Inflammatory macrophage treated with lipopolysaccharide for 4 hours (primary cell): ENCODE data around the gene PDK4.
A peak's percentile ranks its signal among the peaks of the same experiment; 100 is the strongest.
"Not testable (repeated sequence)": the region's sequence is repeated elsewhere in the genome, so short reads cannot be mapped to it uniquely, and the experiment has no call there.

Experiments
- DNase-seq: peaks from one replicate; pipeline ENCODE4 v3.0.0-alpha.2; 2020

Gene PDK4

GRCh38 chr7:95596198-95597063 is at the start of gene PDK4:
Gene PDK4, minus strand, starts transcription at chr7:95596516. Its CDS starts 223 bp downstream, at chr7:95596293.
- DNase-seq, result peak; percentile 71

DNA sequence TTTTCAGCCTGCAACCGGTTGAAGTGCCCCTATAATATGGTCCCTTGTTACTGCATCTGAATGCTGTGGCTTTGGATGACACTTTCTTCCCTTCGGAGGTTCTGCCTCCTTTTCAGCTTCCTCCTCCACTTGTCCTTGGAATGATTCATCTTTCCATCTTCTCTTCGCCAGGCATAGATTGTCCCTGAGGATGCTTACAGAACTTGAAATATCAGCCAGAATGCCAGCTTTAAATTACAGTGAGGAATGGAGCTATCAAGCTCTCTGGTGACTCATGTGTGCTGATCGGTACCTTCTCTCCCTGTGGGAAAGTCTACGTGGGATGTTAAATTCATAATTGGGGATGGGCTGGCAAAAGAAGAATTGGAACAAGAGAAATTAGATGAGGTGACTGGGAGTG is 45.9 kb upstream of the PDK4 start:
- no peak for DNase-seq

DNA sequence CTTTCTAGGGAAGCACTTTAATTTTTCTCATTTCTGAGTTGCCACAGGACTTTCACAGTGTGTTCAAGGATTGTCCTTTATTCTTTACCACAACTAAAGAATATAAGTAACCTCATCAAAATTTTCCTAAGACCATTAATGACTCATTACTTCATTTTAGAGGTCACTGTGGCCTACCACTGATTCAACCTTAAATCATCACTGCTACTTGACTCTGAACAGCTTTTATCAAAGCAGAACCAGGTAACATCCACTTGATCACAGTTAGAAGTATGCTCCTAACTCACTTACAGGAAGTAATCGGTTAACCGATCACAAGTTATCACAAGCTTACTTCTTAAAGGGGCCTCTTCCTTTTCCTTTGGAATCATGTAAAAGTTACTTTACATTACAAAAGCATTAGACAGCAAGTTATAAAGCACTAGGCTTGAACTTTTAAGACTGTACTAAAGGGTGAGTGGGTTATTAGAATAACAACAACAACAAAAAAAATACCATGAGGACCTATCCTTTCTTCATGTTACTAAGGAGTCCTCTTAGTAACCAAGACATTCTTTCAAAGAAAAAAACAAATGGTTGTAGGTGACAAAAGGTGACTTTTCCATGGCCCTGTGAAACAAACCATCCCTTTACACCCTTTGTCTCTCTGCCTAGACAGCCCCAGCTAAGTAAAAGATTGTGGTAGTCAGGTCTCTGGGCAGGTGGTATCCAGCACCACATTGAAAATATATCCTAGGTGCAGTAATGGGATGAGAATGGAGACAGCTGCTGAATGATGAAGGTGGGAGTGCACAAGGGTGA is 40.0 kb upstream of the PDK4 start:
- peak; percentile 0 for DNase-seq

- DNase-seq, result no peak
Observed at GRCh38 chr7:95632609-95633008, 36.3 kb upstream of the PDK4 start.

DNA sequence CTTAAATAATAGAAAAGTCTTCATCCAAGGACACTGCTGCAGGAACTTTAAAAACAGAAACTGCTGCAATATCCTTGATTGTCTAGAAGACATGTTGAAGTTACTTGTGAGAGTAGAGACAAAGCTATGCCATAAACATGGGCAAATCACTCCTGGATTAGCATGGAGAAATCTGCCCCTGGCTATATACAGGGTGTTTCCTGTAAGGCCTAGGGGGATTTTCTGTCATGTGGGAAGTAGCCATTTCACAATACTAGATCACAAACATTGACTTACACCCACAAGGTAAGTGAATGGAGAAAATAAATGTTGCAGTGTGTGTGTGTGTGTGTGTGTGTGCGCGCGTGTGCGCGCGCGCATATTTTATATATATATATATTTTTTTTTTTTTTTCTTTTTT is 35.2 kb upstream of the PDK4 start:
- peak; percentile 23 for DNase-seq

DNA sequence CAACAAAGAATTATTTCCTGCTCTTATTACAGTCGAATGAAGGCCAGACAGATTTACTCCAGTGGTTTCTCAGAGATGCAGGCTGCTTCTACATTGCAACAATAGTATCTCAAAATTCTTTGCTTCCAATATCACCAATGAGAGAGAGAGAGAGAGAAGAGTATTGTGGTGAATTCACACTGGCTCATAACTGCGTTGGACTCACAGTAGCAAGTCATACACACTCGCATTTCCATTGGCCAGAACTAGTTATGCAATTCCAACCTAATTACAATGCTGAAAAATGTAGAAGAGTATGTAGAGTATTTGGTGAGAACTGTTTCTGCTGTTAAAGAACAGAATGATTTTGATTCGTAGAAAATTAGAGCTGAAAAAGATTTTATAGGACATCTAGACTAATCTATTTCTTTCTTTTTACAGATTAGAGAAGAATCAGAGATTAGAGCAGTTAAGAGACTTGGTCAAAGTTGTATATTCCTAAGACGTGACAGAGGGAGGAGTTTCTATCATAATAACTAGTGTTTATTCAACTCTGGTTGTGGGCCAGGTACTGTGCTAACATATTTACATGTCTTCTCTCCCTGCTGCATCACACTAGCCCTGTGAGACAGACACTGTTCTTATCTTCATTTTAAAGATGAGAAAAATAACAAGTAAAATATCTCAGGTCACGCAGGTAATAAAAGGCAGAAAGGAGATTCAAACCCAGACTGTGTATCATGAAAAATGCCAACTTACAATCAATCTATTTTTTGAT is 34.6 kb upstream of the PDK4 start:
- DNase-seq, result no peak

DNA sequence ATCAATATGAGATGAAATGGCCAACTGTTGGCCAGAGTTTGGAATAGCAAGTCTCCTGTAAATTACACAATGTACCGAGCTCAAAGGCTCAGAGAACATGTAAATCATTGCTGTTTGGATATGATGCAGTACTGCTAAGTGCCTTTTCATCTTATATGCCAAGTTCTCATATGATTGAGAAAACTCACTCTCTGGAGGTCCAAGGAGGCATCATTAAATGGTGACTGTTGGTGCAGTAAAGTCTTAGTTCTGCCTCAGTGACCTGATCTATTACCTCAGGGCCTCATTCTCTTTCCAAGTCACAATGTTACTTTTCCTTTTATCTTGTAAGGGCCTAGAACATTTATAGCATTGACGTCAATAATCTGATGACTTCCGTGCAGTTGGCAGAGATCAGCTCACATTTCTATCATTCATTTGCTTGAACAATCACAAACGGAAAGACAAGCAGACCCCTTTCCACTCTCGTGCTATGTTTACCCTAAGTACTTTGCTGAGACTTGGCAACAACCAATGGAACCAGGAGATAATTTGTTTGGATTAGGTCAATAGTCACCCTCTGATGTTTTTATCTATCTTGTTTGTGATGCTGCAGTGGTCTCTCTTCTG is 32.6 kb upstream of the PDK4 start:
- DNase-seq, result no peak

DNA sequence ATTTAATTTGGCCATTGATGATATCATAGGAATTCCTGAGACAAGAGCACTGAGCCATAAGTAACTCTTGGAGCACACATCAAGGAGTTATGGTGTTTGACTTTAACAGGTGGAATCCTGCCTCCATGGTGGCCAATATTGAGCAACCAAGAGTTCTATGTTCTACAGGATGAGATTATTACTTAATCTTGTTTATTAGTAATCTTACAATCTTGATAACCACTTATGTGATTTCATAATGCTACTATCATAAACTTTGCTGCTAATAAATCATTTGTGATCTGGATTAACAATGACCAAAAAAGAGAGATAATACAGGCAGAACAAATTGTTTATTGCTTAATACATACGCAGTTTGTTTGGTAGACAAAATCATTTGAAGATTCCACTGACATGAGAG is 27.5 kb upstream of the PDK4 start:
- no peak for DNase-seq

GRCh38 chr7:95622859-95623258 is 26.5 kb upstream of the PDK4 start:
- DNase-seq, result no peak

- no peak for DNase-seq
Observed at GRCh38 chr7:95622001-95622549, 25.8 kb upstream of the PDK4 start.

DNA sequence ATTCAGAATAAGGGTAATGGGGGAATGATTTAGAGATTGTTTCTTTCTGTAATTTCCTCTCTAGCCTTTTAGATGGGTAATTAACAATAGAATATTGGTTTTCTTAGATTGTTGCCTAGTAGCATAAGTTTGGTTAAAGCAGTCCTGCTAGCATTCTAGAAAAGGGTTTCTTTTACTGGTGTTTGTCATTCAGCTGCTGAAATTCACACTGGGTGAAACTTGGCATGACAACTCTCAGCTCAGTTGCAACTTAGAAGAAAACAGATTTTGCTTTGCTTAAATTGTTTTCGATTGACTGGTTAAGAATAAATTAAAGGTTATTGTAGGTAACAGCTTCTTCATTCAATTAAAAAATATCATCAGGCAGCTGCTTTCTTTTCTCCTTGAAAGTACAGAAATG is 25.1 kb upstream of the PDK4 start:
- DNase-seq, result no peak

DNA sequence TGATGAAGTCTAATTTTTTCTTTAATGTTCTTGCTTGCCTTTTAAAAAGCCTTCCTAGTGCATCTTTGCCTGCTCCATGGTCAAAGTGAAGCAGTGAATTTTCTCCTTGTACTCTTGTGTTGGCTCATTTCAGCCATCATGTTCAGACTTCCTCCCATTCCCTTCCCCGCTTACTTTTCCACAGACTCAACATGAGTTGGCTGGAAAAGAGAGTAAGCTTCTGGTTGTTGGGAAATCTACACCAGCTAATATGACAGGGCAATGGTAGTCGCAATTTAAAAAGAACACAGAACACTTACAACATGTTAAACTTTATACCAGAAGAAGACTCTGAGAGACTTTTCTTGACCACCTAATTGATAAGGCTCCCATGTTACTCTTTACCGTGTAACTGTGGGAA is 24.3 kb upstream of the PDK4 start:
- no peak for DNase-seq

DNA sequence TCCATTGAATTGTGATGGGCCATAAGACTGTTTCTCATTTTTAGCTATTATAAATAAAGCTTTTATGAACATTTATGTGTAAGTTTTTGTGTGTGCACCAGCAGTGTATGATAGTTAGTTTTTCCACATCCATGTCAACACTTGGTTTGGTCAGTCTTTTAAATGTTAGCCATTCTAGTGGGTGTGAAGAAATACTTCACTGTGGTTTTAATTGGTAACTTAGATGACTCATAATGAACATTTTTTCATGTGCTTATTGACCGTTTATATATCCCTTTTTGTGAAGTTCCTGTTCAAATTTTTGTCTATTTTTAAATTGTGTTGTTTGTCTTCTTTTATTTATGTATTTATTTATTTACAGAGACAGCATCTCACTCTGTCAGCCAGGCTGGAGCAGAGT is 23.6 kb upstream of the PDK4 start:
- peak; percentile 37 for DNase-seq

- no peak for DNase-seq
Observed at GRCh38 chr7:95619517-95619916, 23.2 kb upstream of the PDK4 start.

DNA sequence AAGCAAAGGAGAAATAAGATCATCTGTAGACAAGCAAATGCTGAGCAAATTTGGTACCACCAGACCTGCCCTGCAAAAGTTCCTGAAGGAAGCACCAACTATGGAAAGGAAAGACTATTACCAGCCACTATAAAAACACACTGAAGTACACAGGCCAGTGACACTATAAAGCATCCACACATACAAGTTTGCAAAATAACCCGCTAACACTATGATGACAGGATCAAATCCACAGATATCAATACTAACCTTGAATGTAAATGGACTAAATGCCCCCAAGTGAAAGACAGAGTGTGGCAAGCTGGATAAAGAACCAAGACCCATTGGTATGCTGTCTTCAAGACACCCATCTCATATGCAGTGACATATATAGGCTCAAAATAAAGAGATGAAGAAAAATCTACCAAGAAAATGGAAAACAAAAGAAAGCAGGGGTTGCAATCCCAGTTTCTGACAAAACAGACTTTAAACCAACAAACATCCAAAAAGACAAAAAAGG is 18.2 kb upstream of the PDK4 start:
- DNase-seq, result no peak

DNA sequence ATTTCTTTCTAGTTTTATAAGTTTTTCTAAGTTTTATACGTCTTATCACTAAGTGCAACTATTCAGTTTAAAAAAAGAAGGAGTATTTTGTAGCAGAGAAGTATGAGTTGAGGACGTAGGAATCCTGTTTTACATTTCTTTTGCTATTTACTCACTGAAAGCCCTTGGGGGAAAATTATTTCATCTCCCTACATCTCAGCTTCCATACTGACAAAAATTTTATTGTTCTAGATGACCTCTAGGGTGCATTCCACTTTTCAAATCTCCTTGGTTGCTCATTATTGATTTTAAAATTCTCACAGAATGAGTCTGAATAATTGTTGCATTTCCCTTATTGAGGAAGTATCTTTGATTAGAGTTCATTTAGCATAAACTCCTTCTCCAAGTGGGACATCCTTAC is 14.9 kb upstream of the PDK4 start:
- DNase-seq, result no peak

DNA sequence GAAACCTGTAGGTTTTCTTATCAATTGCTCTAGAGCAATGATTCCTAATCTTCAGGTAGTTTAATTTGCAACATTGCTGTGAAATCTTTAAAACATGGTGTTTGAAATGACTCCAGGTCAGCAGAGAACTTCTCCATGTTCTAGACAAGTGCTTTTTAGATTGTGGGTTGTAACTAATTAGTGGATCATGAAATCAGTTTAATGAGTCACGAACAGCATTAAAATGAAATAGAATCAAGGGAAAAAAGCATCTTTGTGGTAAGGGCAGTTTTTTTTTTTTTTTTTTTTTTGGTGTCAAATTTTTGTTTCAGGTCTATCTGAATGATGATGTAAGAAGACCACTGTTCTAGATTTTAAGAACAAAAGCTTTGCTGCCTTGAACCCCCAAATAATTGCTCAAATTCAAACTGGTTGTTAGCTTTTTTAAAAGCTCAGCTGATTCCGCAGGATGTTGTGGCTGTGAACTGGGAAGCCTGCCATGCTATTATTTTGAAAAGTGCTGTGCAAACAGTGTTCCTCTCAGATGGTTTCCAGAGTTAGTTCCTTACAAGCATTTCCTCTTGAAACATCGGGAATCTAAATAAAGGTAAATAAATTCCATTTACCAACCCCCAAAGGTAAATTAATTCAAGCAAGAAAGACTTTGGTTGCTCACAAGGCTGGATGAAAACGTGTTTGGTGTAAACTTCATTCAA is 13.1 kb upstream of the PDK4 start:
- DNase-seq, result no peak

DNA sequence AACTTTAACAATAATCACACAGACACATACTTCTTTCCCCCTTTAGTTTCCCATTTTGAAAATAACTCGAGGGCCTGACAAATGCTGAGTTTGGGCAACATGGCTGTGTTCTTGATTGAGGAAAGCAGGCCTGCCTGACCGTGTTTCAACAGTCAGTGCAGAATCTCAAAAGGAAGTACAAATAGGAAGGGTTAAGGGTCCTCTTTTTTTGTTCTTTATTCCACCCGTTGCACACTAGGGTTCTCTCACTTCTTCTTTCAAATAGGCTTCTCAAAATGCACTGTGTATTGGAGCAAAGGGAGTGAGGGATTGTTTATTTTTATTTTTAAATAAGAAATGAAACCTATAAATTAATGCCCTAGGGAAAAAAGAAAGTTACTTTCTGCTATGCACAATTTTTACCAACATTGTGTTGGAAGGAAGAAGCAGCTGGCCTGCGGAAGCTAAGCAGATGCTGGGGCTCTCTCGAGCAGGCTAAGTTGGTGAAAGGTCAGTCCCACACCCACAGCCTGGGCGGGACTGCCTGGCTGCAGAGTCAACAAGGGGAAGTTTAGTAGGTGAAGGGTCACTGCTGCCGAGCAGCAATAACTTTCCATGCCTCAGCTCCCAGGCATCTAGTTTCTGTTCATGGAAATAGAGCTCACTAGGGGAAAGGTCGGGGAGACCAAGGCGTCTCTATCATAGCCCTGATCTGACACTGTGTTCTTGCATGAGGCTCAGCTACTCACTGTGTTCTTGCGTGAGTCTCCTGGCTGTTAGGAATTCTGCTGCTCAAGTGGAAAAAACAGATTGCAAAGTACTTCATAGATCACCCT is 12.2 kb upstream of the PDK4 start:
- DNase-seq, result peak; percentile 93

DNA sequence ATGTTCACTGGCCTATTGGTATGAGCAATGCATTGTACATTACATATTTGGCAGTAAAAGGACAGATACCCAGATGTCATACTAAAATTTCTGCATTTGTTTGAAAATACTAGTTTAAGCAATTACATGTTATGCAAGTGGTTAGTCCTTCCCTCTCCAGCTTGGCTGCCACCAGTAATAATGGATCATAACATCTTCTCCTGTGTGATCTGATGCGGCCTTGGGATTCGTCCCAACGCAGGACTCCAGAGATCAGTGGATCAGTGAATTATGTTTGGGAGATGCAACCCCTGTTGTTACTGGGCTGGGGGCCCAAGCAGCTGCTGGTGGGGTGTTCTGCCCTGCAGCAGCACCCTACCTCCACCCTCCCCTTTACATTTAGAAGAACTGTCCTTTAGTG is 11.2 kb upstream of the PDK4 start:
- DNase-seq, result peak; percentile 24

- DNase-seq, result no peak
Observed at GRCh38 chr7:95605275-95605674, 9.0 kb upstream of the PDK4 start.

DNA sequence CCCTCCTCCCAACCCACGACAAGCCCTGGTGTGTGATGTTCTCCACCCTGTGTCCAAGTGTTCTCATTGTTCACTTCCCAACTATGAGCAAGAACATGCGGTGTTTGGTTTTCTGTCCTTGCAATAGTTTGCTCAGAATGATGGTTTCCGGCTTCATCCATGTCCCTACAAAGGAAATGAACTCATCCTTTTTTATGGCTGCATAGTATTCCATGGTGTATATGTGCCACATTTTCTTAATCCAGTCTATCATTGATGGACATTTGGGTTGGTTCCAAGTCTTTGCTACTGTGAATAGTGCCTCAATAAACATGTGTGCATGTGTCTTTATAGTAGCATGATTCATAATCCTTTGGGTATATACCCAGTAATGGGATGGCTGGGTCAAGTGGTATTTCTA is 8.5 kb upstream of the PDK4 start:
- not testable (repeated sequence) for DNase-seq
